ENCODE results near the gene FAHD2B. TPM values are rescaled to one million over a fixed set of nuclear protein-coding genes. Genes with fewer than 3 reads are reported as not detected.
"Not testable (repeated sequence)": the region's sequence is repeated elsewhere in the genome, so short reads cannot be mapped to it uniquely, and the experiment has no call there.

The FAHD2B gene, protein sequence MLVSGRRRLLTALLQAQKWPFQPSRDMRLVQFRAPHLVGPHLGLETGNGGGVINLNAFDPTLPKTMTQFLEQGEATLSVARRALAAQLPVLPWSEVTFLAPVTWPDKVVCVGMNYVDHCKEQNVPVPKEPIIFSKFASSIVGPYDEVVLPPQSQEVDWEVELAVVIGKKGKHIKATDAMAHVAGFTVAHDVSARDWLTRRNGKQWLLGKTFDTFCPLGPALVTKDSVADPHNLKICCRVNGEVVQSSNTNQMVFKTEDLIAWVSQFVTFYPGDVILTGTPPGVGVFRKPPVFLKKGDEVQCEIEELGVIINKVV
- total RNA-seq: 10 to 100 TPM in 2 of 4 donors, 1 to 10 TPM in 2; 3.1 to 19.6 (median 8.8) TPM

DNA sequence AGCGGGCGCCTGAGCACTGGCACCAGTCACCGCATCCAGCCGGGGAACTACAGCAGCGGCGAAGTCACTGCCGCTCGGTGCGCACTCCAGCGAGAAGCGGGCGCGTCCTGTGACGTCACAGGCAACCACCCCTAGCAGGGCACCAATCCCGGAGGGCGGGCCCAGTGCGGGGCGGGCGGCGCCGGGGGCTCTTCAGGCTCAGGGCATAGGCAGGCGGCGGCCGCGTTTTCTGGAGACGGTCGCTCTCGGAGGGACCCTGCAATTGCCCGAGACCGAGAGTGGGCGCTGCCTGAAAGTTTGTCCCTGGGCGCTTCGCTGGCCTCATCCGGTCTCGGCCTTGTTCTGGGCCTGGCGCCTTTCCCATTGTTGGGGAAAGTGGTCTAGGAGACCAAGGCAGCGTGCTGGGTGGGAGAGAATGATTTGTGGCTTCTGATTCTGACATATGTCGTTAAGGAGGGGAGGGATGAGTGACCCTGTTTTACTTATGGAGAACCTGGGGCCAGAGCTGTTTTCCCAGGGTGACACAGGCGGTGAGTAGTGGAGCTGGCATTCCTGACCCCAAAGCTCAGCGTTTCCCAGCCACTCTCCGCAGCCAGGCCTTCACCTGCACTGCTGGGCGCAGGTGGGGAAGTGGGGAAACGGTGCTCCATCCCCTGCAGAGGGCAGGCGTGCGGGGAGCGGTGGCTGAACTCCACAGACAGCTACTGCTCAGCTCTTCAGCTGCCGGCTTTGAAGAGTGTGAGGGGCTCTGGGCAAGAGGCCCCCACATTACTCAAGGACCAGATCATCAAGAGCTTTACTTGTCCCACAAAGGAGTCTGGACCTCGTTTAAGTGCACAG lies at the start of gene FAHD2B:
Gene FAHD2B (minus strand): TSS at position 111 of the 840 bp plus-strand sequence. CDS start 3,176 bp downstream, outside the sequence.
- TF ChIP-seq, protein P1, sequence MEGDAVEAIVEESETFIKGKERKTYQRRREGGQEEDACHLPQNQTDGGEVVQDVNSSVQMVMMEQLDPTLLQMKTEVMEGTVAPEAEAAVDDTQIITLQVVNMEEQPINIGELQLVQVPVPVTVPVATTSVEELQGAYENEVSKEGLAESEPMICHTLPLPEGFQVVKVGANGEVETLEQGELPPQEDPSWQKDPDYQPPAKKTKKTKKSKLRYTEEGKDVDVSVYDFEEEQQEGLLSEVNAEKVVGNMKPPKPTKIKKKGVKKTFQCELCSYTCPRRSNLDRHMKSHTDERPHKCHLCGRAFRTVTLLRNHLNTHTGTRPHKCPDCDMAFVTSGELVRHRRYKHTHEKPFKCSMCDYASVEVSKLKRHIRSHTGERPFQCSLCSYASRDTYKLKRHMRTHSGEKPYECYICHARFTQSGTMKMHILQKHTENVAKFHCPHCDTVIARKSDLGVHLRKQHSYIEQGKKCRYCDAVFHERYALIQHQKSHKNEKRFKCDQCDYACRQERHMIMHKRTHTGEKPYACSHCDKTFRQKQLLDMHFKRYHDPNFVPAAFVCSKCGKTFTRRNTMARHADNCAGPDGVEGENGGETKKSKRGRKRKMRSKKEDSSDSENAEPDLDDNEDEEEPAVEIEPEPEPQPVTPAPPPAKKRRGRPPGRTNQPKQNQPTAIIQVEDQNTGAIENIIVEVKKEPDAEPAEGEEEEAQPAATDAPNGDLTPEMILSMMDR (IDR thresholded peaks at IDR 0.05; ENCODE audit: low read depth): not testable (repeated sequence)

DNA sequence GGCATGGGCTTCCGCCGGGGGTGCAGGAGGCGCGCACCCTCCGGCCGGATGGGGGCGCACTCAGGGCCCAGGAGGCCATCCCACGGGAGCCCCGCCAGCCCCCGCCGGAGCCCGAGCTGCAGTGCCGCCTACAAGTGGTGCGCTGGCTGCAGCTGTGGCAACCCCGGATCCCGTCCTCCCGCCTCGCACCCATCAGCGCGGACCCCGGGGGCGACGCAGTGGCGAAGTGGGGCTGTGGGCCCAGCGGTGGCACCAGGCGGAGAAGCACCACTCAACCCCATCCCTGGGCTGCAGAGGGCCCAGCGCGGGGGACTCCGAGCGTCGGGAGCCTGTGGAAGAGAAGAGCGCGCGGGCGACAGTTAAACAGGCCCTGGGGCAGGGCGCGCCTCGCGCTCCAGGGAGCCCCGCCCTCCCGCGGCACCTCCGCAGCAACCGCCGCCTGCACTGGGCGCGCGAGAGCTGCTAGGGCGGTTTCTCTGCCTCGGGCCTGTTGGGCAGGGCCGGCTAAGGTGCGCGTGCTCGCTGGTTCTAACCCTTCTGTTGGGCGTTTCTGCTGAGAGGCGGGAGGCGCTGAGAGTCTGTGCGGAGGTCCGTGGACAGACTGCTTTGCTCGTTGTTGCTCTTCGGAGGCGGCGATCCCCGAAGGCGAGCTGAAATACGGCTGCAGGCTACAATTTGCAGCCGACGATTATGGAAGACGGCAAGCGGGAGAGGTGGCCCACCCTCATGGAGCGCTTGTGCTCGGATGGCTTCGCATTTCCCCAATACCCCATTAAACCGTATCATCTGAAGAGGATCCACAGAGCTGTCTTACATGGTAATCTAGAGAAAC lies 18.6 kb upstream of the FAHD2B start, which contains the start of gene ANKRD36:
Gene ANKRD36 (plus strand): TSS at position 104 of the 832 bp plus-strand sequence. CDS start 587 bp downstream, at position 691.
- TF ChIP-seq, protein P1 (IDR thresholded peaks at IDR 0.05; ENCODE audit: low read depth): not testable (repeated sequence)

DNA sequence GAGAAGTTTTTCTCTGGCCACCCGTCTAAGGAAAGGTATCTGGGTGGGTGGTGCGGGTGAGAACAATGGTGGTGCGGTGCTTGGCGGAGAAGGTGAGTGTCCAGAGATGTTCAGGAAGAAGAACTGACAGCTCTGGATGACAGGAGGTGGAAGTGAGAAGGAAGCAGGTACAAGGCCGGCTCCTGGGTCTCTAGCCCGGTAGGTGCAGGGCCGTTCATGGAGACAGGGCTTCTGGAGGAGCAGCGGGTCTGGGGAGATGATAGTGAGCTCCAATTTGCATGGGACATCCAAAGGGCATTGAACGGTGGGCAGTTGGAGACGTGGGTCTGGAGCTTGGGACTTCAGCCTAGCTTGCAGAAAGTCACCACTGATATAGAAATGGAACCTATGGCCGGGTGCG lies 979 bp upstream of the FAHD2B start:
- TF ChIP-seq, protein P1 (IDR thresholded peaks at IDR 0.05; ENCODE audit: low read depth): no peak

DNA sequence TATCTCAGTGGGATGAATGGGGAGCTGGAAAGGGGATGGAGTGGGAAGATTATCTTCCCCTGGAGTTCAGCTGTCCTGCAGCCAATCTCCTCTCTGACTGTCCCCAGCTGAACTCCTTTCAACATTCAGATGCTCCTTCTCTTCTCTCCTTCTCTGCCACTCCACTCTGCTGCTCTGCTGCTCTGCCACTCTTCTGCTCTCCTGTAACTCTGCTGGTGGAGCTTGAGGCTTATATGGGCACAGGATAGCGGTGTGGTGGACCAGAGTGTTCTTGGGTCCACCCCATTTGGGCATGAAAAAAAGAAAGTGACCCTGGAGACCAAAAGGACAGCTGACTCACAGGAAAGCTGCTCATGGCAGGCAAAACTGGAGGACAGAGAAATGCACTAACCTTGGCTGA lies 26.6 kb downstream of the FAHD2B start:
- TF ChIP-seq, protein P1 (IDR thresholded peaks at IDR 0.05; ENCODE audit: low read depth): no peak

DNA sequence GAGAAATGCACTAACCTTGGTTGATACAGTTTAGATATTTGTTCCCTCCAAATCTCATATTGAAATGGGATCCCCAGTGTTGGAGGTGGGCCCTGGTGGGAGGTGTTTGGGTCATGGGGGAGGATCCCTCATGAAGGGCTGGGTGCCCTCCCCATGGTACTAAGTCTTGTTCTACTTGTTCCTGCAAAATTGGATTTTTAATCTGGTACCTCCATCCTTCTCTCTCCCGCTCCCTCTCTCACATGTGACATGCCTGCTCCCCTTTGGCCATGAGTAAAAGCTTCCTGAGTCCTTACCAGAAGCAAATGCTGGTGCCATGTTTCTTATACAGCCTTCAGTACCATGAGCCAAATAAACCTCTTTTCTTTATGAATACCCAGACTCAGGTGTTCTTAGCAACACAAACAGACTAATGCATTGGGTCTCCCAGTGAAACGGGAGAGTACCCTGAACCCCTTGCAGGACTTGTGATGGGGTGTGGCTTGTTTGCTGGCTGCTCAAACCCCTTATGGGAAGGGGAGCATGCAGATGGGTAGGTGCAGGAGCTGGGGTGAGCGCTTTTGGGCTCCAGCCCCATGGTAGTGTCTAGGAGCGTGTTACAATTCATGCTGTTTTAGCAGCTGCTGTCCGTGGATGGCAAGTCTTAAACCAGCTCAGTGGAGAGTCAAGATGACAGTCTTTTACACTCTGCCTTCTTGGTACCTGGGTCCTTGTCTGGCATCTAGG lies 27.2 kb downstream of the FAHD2B start:
- TF ChIP-seq, protein P1 (IDR thresholded peaks at IDR 0.05; ENCODE audit: low read depth): no peak

Small RNAs within 50 kb of the gene (small RNA-seq; reads per million reads assigned to genes)
- not detected for gene AC018892.1
- gene IGKV1OR2-3: not detected
- gene IGKV2OR2-2: not detected
- not detected for gene RN7SL313P

Other genes starting within 250 kb of the FAHD2B start
- gene ANKRD39, start 236.9 kb downstream of the FAHD2B start, total RNA-seq: 10 to 100 TPM in 1 of 4 donors, 1 to 10 TPM in 3; 6.7 to 12.3 (median 8.4) TPM
- gene SEMA4C, start 224.8 kb downstream of the FAHD2B start, total RNA-seq: 10 to 100 TPM; 10.4 to 27.1 (median 17.8) TPM
- gene FAM178B, start 108.3 kb downstream of the FAHD2B start, total RNA-seq: 1 to 10 TPM in 2 of 4 donors, not detected in 2; 1.8 to 4.3 TPM
- gene ANKRD36, start 18.3 kb upstream of the FAHD2B start, total RNA-seq: 10 to 100 TPM; 36.0 to 46.0 (median 40.4) TPM